Trophoblast cell (in vitro differentiated cells and primary cell): ENCODE data around the gene COPS9.

Experiments used
- DNase-seq, 2 donors: peaks; one replicate each; pipeline ENCODE4 v3.0.0-alpha.2; 2016
- H2AFZ ChIP-seq: 2 replicates; pipeline ENCODE4 v1.6.1; 2013; ENCODE audit warnings: low read length, moderate library complexity, mild to moderate bottlenecking; ENCODE audit not compliant: insufficient read depth, poor library complexity
- H2AK5ac ChIP-seq: 2 replicates; pipeline ENCODE4 v1.6.1; 2013; ENCODE audit warnings: mild to moderate bottlenecking, low read length
- H2BK120ac ChIP-seq: 2 replicates; pipeline ENCODE4 v1.6.1; 2013; ENCODE audit warnings: low read length, mild to moderate bottlenecking, moderate library complexity; ENCODE audit not compliant: insufficient read depth, poor library complexity
- H2BK12ac ChIP-seq: 2 replicates; pipeline ENCODE4 v1.6.1; 2013; ENCODE audit warnings: mild to moderate bottlenecking, low read length, moderate library complexity
- H2BK5ac ChIP-seq: 2 replicates; pipeline ENCODE4 v1.6.1; 2013; ENCODE audit warnings: low read length, low read depth, moderate library complexity, mild to moderate bottlenecking; ENCODE audit not compliant: poor library complexity
- H3K14ac ChIP-seq: 2 replicates; pipeline ENCODE4 v1.6.1; 2013; ENCODE audit warnings: mild to moderate bottlenecking, low read length
- H3K18ac ChIP-seq: 2 replicates; pipeline ENCODE4 v1.6.1; 2013; ENCODE audit warnings: mild to moderate bottlenecking, low read length
- H3K23ac ChIP-seq: 2 replicates; pipeline ENCODE4 v1.6.1; 2013; ENCODE audit warnings: low read length
- H3K27ac ChIP-seq: 2 replicates; pipeline ENCODE4 v1.5.1; 2013; ENCODE audit warnings: low read depth, mild to moderate bottlenecking, inconsistent platforms, low read length, moderate library complexity
- H3K27me3 ChIP-seq: 2 replicates; pipeline ENCODE4 v1.6.1; 2013; ENCODE audit warnings: inconsistent platforms, mild to moderate bottlenecking, low read length, moderate library complexity; ENCODE audit not compliant: insufficient read depth
- H3K36me3 ChIP-seq, 2 experiments: 1 replicate in 1 of 2; 2 replicates in 1 of 2; pipeline ENCODE4 v1.6.1; 2013; ENCODE audit warnings: low read length in 2 of 2, mild to moderate bottlenecking in 2 of 2, moderate library complexity in 1 of 2; ENCODE audit not compliant: insufficient read depth in 2 of 2, control insufficient read depth in 1 of 2
- H3K4ac ChIP-seq: 2 replicates; pipeline ENCODE4 v1.6.1; 2013; ENCODE audit warnings: low read depth, mild to moderate bottlenecking, low read length, moderate library complexity
- H3K4me1 ChIP-seq, 2 experiments: 1 replicate in 1 of 2; 2 replicates in 1 of 2; pipeline ENCODE4 v1.6.1; 2013; ENCODE audit warnings: low read length in 2 of 2, mild to moderate bottlenecking in 2 of 2, moderate library complexity in 1 of 2; ENCODE audit not compliant: insufficient read depth in 2 of 2, control insufficient read depth in 1 of 2
- H3K4me2 ChIP-seq: 2 replicates; pipeline ENCODE4 v1.6.1; 2013; ENCODE audit warnings: inconsistent platforms, mild to moderate bottlenecking, low read length, moderate library complexity
- H3K4me3 ChIP-seq: 2 replicates; pipeline ENCODE4 v1.5.1; 2013; ENCODE audit warnings: mild to moderate bottlenecking, low read depth, low read length, inconsistent platforms
- H3K79me1 ChIP-seq: one replicate; pipeline ENCODE4 v1.6.1; 2013; ENCODE audit warnings: low read length
- H3K79me2 ChIP-seq: 2 replicates; pipeline ENCODE4 v1.6.1; 2013; ENCODE audit warnings: low read length, mild to moderate bottlenecking; ENCODE audit not compliant: control insufficient read depth, insufficient read depth, poor library complexity
- H3K9ac ChIP-seq: 2 replicates; pipeline ENCODE4 v1.6.1; 2013; ENCODE audit warnings: mild to moderate bottlenecking, low read length
- H3K9me3 ChIP-seq: 2 replicates; pipeline ENCODE4 v1.6.1; 2013; ENCODE audit warnings: low read depth, mild to moderate bottlenecking, control low read depth, inconsistent platforms, low read length; ENCODE audit not compliant: insufficient read depth
- H4K12ac ChIP-seq: 2 replicates; pipeline ENCODE4 v1.6.1; 2013; ENCODE audit warnings: low read depth, mild to moderate bottlenecking, low read length, moderate library complexity
- H4K8ac ChIP-seq: 2 replicates; pipeline ENCODE4 v1.6.1; 2013; ENCODE audit warnings: low read depth, mild to moderate bottlenecking, low read length, moderate library complexity
- H4K91ac ChIP-seq: one replicate; pipeline ENCODE4 v1.6.1; 2013; ENCODE audit warnings: low read depth, mild to moderate bottlenecking, low read length, moderate library complexity
- WGBS: extraction: QIAGEN DNeasy Blood & Tissue Kit; methylation state at CpG from one replicate; pipeline ENCODE4 v1.1.7; 2013; ENCODE audit warnings: missing lambda C conversion rate; ENCODE audit not compliant: insufficient read length, insufficient coverage; ENCODE audit errors: extremely low coverage; 5-methylcytosine and 5-hydroxymethylcytosine counted together

Gene COPS9

DNA sequence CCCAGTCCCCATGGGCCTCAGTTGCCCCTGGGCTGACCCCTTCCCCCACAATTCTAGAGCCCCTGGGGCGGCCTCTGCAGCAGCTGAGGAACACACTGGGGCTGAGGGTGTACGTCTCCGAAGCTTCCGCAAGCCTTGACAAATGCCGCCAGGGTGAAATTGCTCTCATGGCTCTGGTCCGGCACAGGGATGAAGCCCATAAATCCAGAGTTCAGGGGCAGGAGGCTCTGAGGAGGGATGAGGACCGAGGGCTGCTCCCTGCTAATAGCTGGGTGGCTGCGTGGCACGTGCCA lies 31.4 kb upstream of the COPS9 start:
- Histone ChIP-seq H4K91ac (no peak overlapping the region), H3K79me2 (no peaks in the 10 kb centered on the region), H2BK120ac (no peak overlapping the region), H2BK12ac (no peak overlapping the region), H3K79me1 (no peaks in the 10 kb centered on the region), H2BK5ac (no peak overlapping the region), H3K4me2 (no peak overlapping the region), H4K8ac (no peak overlapping the region), H3K9ac (no peak overlapping the region), H2AFZ (no peak overlapping the region), H3K27me3 (no peaks in the 10 kb centered on the region), H3K18ac (no peak overlapping the region), H2AK5ac (no peak overlapping the region), H3K9me3 (peaks cover 22% of the 10 kb centered on the region), H4K12ac (no peak overlapping the region), H3K4ac (no peak overlapping the region), H3K4me3 (no peak overlapping the region), H3K23ac (no peak overlapping the region), H3K4me1 (no peaks in the 10 kb centered on the region), H3K36me3 (no peaks in the 10 kb centered on the region), H3K27ac (no peak overlapping the region), H3K14ac (no peak overlapping the region)
- no peak for DNase-seq
- no CpG with 5 or more reads among the region's 9 CpGs for WGBS

DNA sequence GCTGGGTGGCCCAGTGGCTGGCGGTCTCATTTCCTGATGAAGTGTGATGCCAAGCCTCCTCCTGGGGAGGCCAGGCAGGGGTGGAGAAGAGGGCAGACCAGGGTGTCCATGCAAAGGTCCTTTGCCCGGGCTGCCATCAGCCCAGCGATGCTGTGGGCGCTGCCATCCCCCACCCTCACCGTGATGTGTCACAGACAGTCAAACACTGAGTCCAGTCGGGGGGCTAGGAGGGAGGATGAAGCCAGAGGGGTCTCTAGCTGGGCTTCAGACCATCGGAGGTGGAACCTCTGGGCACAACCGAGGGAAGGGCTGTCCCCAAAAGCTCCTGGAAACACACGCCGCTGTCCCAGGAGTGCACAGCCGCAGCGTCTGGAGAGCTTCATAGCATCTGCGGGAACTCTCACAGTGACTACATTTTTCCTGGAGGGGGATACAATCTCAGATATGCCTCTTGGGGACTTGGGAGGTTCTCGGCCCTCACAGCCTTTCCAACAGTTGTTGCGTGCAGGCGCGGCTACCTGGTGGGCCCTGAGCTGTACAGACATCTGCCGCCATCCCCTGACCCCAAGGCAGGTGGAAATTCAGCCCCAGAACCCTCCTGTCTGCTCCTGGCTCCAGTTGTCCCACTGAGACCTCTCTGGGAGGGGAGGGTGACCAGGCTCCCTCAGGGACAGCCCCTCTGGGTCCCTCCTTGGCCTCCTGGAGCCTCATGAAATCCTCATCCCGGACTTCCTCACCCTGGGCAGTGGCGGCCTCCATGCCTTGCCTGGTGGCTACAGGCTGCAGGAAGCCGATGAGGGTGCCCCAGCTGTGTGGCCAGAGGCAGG lies 30.9 kb upstream of the COPS9 start:
- no peak overlapping the region for H3K4me3 ChIP-seq
- no peaks in the 10 kb centered on the region for H3K27me3 ChIP-seq
- no peak overlapping the region for H3K27ac ChIP-seq
- H3K23ac ChIP-seq = no peak overlapping the region
- H3K14ac ChIP-seq = no peak overlapping the region
- no peaks in the 10 kb centered on the region for H3K36me3 ChIP-seq
- no peak overlapping the region for H4K91ac ChIP-seq
- H2AK5ac ChIP-seq = no peak overlapping the region
- H3K9me3 ChIP-seq = peaks cover 19% of the 10 kb centered on the region
- no peak overlapping the region for H2BK120ac ChIP-seq
- H4K8ac ChIP-seq = no peak overlapping the region
- no peak overlapping the region for H2AFZ ChIP-seq
- H3K79me1 ChIP-seq = no peaks in the 10 kb centered on the region
- H3K4ac ChIP-seq = no peak overlapping the region
- no peak overlapping the region for H3K4me2 ChIP-seq
- no peaks in the 10 kb centered on the region for H3K79me2 ChIP-seq
- H4K12ac ChIP-seq = no peak overlapping the region
- WGBS = no CpG with 5 or more reads among the region's 21 CpGs
- no peak overlapping the region for H3K18ac ChIP-seq
- no peak for DNase-seq
- H2BK12ac ChIP-seq = no peak overlapping the region
- no peak overlapping the region for H3K9ac ChIP-seq
- H2BK5ac ChIP-seq = no peak overlapping the region
- H3K4me1 ChIP-seq = no peaks in the 10 kb centered on the region

DNA sequence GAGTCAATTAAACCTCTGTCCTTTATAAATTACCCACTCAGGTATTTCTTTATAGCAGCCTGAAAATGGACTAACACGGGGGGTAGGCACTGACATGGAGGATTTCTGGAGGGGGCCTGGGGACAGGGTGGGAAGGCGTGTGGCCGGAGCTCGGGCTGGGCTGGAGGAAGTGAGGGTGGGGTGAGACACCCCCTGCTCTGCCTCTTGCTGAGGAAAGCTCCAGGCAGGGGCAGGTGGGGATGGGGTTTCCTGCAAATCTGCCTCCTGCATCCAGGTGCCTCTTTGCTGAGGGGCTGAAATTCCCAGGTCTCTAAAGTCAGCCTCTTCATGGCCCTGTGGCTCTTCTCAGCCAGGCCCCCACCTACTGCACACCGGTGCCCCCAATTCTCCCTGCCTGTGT lies 30.1 kb upstream of the COPS9 start:
- Histone ChIP-seq H3K79me1 (no peaks in the 10 kb centered on the region), H2BK5ac (no peak overlapping the region), H3K18ac (no peak overlapping the region), H4K91ac (no peak overlapping the region), H3K9me3 (peaks cover 21% of the 10 kb centered on the region), H3K4me2 (no peak overlapping the region), H4K12ac (no peak overlapping the region), H2AK5ac (no peak overlapping the region), H3K23ac (no peak overlapping the region), H3K36me3 (no peaks in the 10 kb centered on the region), H3K79me2 (no peaks in the 10 kb centered on the region), H3K4ac (no peak overlapping the region), H2AFZ (no peak overlapping the region), H3K4me3 (no peak overlapping the region), H3K27me3 (no peaks in the 10 kb centered on the region), H3K4me1 (no peaks in the 10 kb centered on the region), H3K9ac (no peak overlapping the region), H4K8ac (no peak overlapping the region), H3K27ac (no peak overlapping the region), H2BK12ac (no peak overlapping the region), H3K14ac (no peak overlapping the region), H2BK120ac (no peak overlapping the region)
- DNase-seq = no peak
- no CpG with 5 or more reads among the region's 5 CpGs for WGBS

DNA sequence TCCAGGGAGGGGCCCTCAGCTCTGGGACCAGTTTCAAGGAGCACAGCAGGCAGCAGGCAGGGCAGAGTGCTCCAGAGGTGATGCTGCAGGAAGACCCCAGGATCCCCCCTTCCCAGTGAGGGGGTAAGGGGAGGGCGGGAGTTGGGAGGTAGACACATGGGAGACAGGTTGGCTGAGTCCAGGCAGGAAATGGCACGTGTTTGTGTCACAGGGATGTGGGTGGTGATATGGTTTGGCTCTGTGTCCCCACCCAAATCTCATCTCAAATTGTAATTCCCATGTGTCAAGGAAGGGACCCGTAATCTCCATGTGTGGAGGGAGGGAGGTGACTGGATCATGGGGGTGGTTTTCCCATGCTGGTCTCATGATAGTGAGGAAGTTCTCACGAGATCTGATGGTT lies 29.6 kb upstream of the COPS9 start:
- no peak overlapping the region for H3K18ac ChIP-seq
- no peak overlapping the region for H4K91ac ChIP-seq
- no peak overlapping the region for H2BK5ac ChIP-seq
- H3K9ac ChIP-seq = no peak overlapping the region
- no peaks in the 10 kb centered on the region for H3K79me1 ChIP-seq
- WGBS = no CpG with 5 or more reads among the region's 4 CpGs
- H3K79me2 ChIP-seq = no peaks in the 10 kb centered on the region
- DNase-seq = no peak
- no peak overlapping the region for H4K12ac ChIP-seq
- no peak overlapping the region for H3K4me3 ChIP-seq
- no peak overlapping the region for H3K4ac ChIP-seq
- no peak overlapping the region for H3K23ac ChIP-seq
- H2AK5ac ChIP-seq = no peak overlapping the region
- no peaks in the 10 kb centered on the region for H3K36me3 ChIP-seq
- no peak overlapping the region for H2AFZ ChIP-seq
- H3K14ac ChIP-seq = no peak overlapping the region
- H2BK12ac ChIP-seq = no peak overlapping the region
- no peak overlapping the region for H2BK120ac ChIP-seq
- no peak overlapping the region for H3K27ac ChIP-seq
- no peaks in the 10 kb centered on the region for H3K4me1 ChIP-seq
- no peaks in the 10 kb centered on the region for H3K27me3 ChIP-seq
- no peak overlapping the region for H4K8ac ChIP-seq
- H3K9me3 ChIP-seq = peaks cover 24% of the 10 kb centered on the region
- H3K4me2 ChIP-seq = no peak overlapping the region
